Measurements from ENCODE around the gene ATXN2. TPM values are rescaled to one million over a fixed set of nuclear protein-coding genes. Genes with fewer than 3 reads are reported as not detected.
"Not testable (repeated sequence)": the region's sequence is repeated elsewhere in the genome, so short reads cannot be mapped to it uniquely, and the experiment has no call there.

ATXN2 gene
- total and polyA plus RNA-seq, 2 of the 4 experiments (the other 2 are of a cell fraction), result 12.4 to 66.5 TPM

- Histone ChIP-seq H4K20me1 (ENCODE audit: insufficient read depth, low read length) (peaks cover 92% of the 10 kb centered on the region), H3K9me1 (ENCODE audit: insufficient read depth, low read length) (peaks cover 12% of the 10 kb centered on the region), H3K4me1 (ENCODE audit: control insufficient read depth, insufficient read depth, low read length) (peaks cover 15% of the 10 kb centered on the region), H3K79me1 (ENCODE audit: low read depth in 1 of 2, low read length in 2 of 2) (peaks cover 12 to 65% of the 10 kb centered on the region in 2 experiments)
- H3K56ac ChIP-seq (ENCODE audit: extremely low read depth, insufficient read depth, low read length); in situ Hi-C loops (cut with MboI; ENCODE audit: low sequenced_read_pairs); H3K9me3 ChIP-seq (ENCODE audit: control insufficient read depth, insufficient read depth, low read length); POLR2A ChIA-PET (ENCODE audit: unreplicated experiment); H3K14ac ChIP-seq (replicated peaks; ENCODE audit: low read depth, low read length); H2AFZ ChIP-seq (replicated peaks; ENCODE audit: low read length, poor library complexity); BruUV-seq (replicated peaks); H2BK120ac ChIP-seq (ENCODE audit: low read depth, low read length); H2BK5ac ChIP-seq (ENCODE audit: low read depth, low read length, poor library complexity, severe bottlenecking); H2BK15ac ChIP-seq (ENCODE audit: low read depth, low read length); H4K5ac ChIP-seq (ENCODE audit: low read depth, low read length); H3K4ac ChIP-seq (ENCODE audit: low read depth, low read length); H3K4me3 ChIP-seq (ENCODE audit: insufficient read depth, low read depth, low read length); H3K36me3 ChIP-seq (ENCODE audit: control insufficient read depth, insufficient read depth, low read length); H3K23ac ChIP-seq (ENCODE audit: low read depth, low read length); H2AK9ac ChIP-seq (replicated peaks; ENCODE audit: low read depth, low read length, poor library complexity); ATAC-seq (ENCODE audit: low read depth); H3K18ac ChIP-seq (ENCODE audit: low read depth, low read length); H4K91ac ChIP-seq (ENCODE audit: insufficient read depth, low read depth, low read length); H3K9ac ChIP-seq (ENCODE audit: low read depth, low read length); intact Hi-C loops (cut with micrococcal nuclease); H3K27me3 ChIP-seq (ENCODE audit: control insufficient read depth, insufficient read depth, low read length); DNase-seq; H2AK5ac ChIP-seq (ENCODE audit: low read depth, low read length); H3K27ac ChIP-seq (ENCODE audit: insufficient read depth, low read length); H3K4me2 ChIP-seq (ENCODE audit: low read depth, low read length); CTCF ChIA-PET; H2BK20ac ChIP-seq (ENCODE audit: low read depth, low read length); H4K8ac ChIP-seq (ENCODE audit: low read depth in 2 of 2, low read length in 2 of 2); dilution Hi-C loops (cut with HindIII; ENCODE audit: low sequenced_read_pairs, unreplicated experiment): not testable (repeated sequence)
- WGBS, 2 experiments (ENCODE audit: extremely low coverage in 2 of 2, insufficient read length in 1 of 2), result 100% methylated on average over 2 of the region's 10 CpGs; no CpG with 5 or more reads in 1 of the 2 experiments
These were observed 38.3 kb downstream of the ATXN2 start for GRCh38 chr12:111560844-111561243.
